ENCODE results near the gene LRP4.
"Not testable (repeated sequence)": the region's sequence is repeated elsewhere in the genome, so short reads cannot be mapped to it uniquely, and the experiment has no call there.

DNA sequence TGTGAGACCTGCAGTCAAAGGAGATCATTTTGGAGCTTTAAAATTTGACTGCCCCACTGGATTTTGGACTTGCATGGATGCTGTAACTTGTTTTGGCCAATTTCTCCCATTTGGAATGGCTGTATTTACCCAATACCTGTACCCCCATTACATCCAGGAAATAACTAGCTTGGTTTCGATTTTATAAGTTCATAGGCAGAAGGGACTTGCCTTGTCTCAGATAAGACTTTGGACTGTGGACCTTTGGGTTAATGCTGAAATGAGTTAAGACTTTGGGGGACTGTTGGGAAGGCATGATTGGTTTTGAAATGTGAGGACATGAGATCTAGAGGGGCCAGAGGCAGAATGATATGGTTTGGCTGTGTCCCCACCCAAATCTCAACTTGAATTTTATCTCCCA, 10.4 kb upstream of the LRP4 start:
- TF ChIP-seq POLR2A (IDR thresholded peaks at IDR 0.05) = not testable (repeated sequence)
- TF ChIP-seq, protein P1, sequence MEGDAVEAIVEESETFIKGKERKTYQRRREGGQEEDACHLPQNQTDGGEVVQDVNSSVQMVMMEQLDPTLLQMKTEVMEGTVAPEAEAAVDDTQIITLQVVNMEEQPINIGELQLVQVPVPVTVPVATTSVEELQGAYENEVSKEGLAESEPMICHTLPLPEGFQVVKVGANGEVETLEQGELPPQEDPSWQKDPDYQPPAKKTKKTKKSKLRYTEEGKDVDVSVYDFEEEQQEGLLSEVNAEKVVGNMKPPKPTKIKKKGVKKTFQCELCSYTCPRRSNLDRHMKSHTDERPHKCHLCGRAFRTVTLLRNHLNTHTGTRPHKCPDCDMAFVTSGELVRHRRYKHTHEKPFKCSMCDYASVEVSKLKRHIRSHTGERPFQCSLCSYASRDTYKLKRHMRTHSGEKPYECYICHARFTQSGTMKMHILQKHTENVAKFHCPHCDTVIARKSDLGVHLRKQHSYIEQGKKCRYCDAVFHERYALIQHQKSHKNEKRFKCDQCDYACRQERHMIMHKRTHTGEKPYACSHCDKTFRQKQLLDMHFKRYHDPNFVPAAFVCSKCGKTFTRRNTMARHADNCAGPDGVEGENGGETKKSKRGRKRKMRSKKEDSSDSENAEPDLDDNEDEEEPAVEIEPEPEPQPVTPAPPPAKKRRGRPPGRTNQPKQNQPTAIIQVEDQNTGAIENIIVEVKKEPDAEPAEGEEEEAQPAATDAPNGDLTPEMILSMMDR (IDR thresholded peaks at IDR 0.05) = not testable (repeated sequence)
